Right lobe of liver (tissue), 6 donors: ENCODE data around the gene CEP20. TPM values are rescaled to one million over a fixed set of nuclear protein-coding genes. Genes with fewer than 3 reads are reported as not detected.

Experiments used
- ATAC-seq, 4 donors: fragments of 200-7000 bp; cut with Tn5 transposase; one replicate each; pipeline ENCODE4 v1.9.1; 2020; ENCODE audit warnings: mild to moderate bottlenecking in 4 of 4, moderate library complexity in 4 of 4
- DNase-seq, 3 donors: peaks; one replicate each; pipeline ENCODE4 v3.0.0-alpha.2; 2020
- H3K27ac ChIP-seq, 3 donors: fragments of 200-600 bp; one replicate each; pipeline ENCODE4 v1.8.0; 2022
- H3K27me3 ChIP-seq, 2 donors: fragments of 200-600 bp; one replicate each; pipeline ENCODE4 v1.8.0; 2022
- H3K36me3 ChIP-seq, 4 donors: fragments of 200-600 bp; sonication (generic) in 1 of 4; one replicate each; pipeline versions ENCODE4 v1.5.1 to v1.8.0; 2017 to 2022; ENCODE audit warnings: control low read depth in 1 of 4
- H3K4me1 ChIP-seq, 4 donors: fragments of 200-600 bp; sonication (generic) in 1 of 4; one replicate each; pipeline versions ENCODE4 v1.5.1 to v1.8.0; 2017 to 2022; ENCODE audit warnings: control low read depth in 1 of 4
- H3K4me3 ChIP-seq, 3 donors: fragments of 200-600 bp; one replicate each; pipeline ENCODE4 v1.8.0; 2022
- H3K9me3 ChIP-seq, 4 donors: fragments of 200-600 bp; sonication (generic) in 1 of 4; one replicate each; pipeline versions ENCODE4 v1.5.1 to v1.8.0; 2017 to 2022; ENCODE audit warnings: control low read depth in 1 of 4
- CTCF ChIP-seq, 4 donors: fragments of 200-600 bp in 3 of 4; fragments of 450-650 bp in 1 of 4; IDR thresholded peaks; one replicate each; pipeline versions ENCODE4 v1.5.1 to v1.8.0; 2016 to 2022; ENCODE audit warnings: antibody characterized with exemption in 4 of 4, mild to moderate bottlenecking in 2 of 4
- POLR2A ChIP-seq: fragments of 450-650 bp; IDR thresholded peaks from one replicate; pipeline ENCODE4 v1.6.1; 2017; ENCODE audit warnings: antibody characterized with exemption, mild to moderate bottlenecking
- WGBS: methylation state at CpG from one replicate; pipeline ENCODE4 v1.1.6; 2018; ENCODE audit warnings: low coverage, low lambda C conversion rate; ENCODE audit not compliant: insufficient coverage; ENCODE audit errors: missing lambda C conversion rate; 5-methylcytosine and 5-hydroxymethylcytosine counted together
- intact Hi-C, 2 donors: fragments of 100-400 bp; cut with DNase I; formaldehyde crosslinking; loops; one replicate each; pipeline versions ENCODE4 v1.11.2 to v1.14.1; 2022
- total RNA-seq, 6 experiments: library from RNA; depleted of rRNA in 2 of 6; stranded (reverse); fragments of >200 nt in 2 of 6; fragmentation: NEBNext Ultra II Directional in 3 of 6; extraction: Animal tissue kit (Norgen Biotek cat#: 25700) in 3 of 6; gene quantifications; one replicate each; pipeline versions ENCODE4 v1.1.0 to v1.2.4, GENCODE V29; 2016 to 2023
- donor health status: DM: no; HTN: yes; CAD: no.
- donor health status: DM: no; HTN: no; CAD: no.
- donor health status: DM: no; HTN: no; CAD: no.
- donor health status: DM: no; HTN: yes; CAD: no.
- donor health status: DM: no; HTN: yes; CAD: no.

Gene CEP20
- total RNA-seq, 6 experiments from 2014 or later = 13.3 to 28.3 (median 18.3) TPM

- WGBS = 70% methylated on average over 10 of the region's 10 CpGs
- no peak overlapping the region for H3K4me3 ChIP-seq
- ATAC-seq (no peak), DNase-seq (no peak)
- no peak overlapping the region for H3K27ac ChIP-seq
- H3K36me3 ChIP-seq = no peaks in the 10 kb centered on the region
- H3K9me3 ChIP-seq = no peaks in the 10 kb centered on the region
- H3K4me1 ChIP-seq = no peaks in the 10 kb centered on the region
- TF ChIP-seq CTCF (IDR thresholded peaks at IDR 0.05) = no peak
- no peak for TF ChIP-seq POLR2A
- intact Hi-C loops = no loop called here
- no peaks in the 10 kb centered on the region for H3K27me3 ChIP-seq
Measured at GRCh38 chr16:15836965-15837611, 51.3 kb downstream of the CEP20 start.

DNA sequence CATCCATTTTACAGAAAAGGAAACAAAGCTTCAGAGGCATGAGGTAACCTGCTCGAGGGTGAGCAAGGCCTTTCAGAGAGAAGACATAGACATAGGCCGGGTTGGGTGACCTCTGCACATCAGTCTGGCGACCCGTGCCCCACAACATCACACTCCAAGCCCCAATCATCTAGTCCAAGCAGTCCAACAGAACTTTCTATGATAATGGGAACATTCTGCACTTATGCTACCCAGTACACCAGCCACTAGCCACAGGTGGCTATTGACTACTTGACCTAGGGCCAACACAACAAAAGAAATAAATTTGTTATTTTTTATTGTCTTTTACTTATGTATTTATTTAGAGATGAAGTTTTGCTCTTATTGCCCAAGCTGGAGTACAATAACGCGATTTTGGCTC, 52.3 kb downstream of the CEP20 start:
- ATAC-seq = no peak
- H3K9me3 ChIP-seq = no peaks in the 10 kb centered on the region
- H3K27ac ChIP-seq = no peak overlapping the region
- no peak overlapping the region for H3K4me3 ChIP-seq
- no peak for DNase-seq
- intact Hi-C loops = no loop called here
- H3K4me1 ChIP-seq = no peaks in the 10 kb centered on the region
- H3K27me3 ChIP-seq = no peaks in the 10 kb centered on the region
- no peaks in the 10 kb centered on the region for H3K36me3 ChIP-seq
- WGBS = 78% methylated on average over 2 of the region's 6 CpGs
- TF ChIP-seq CTCF (IDR thresholded peaks at IDR 0.05) (no peak), POLR2A (no peak)

- intact Hi-C loops = no loop called here
- Histone ChIP-seq H3K4me1 (no peaks in the 10 kb centered on the region), H3K27me3 (no peaks in the 10 kb centered on the region), H3K27ac (no peak overlapping the region), H3K9me3 (no peaks in the 10 kb centered on the region), H3K4me3 (no peak overlapping the region), H3K36me3 (no peaks in the 10 kb centered on the region)
- WGBS = 42% methylated on average over 2 of the region's 2 CpGs
- TF ChIP-seq POLR2A (no peak), CTCF (IDR thresholded peaks at IDR 0.05) (no peak)
- no peak for DNase-seq
- no peak for ATAC-seq
Measured at GRCh38 chr16:15835136-15835878, 53.1 kb downstream of the CEP20 start.

DNA sequence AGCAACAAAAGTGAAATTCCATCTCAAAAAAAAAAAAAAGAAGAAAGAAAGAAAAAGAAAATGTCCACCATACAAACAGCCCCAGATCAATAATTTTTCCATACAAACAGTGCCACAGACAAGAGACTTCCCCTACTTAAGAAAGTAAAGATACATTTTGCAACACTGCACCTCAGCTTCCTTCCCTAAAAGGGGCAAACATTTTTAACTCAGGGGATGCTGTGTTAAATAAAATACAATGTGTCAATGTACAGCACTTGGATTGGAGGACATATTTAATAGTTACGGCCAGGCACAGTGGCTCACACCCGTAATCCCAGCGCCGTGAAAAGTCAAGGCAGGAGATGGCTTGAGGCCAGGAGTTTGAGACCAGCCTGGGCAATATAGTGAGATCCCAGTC, 53.9 kb downstream of the CEP20 start:
- no peaks in the 10 kb centered on the region for H3K36me3 ChIP-seq
- H3K27ac ChIP-seq = no peak overlapping the region
- no peak overlapping the region for H3K4me3 ChIP-seq
- no peaks in the 10 kb centered on the region for H3K9me3 ChIP-seq
- intact Hi-C loops = no loop called here
- ATAC-seq = no peak
- WGBS = 67% methylated on average over 4 of the region's 4 CpGs
- H3K4me1 ChIP-seq = no peaks in the 10 kb centered on the region
- no peak for TF ChIP-seq CTCF (IDR thresholded peaks at IDR 0.05)
- TF ChIP-seq POLR2A = no peak
- no peak for DNase-seq
- H3K27me3 ChIP-seq = no peaks in the 10 kb centered on the region
